Upper lobe of left lung (tissue), 4 donors: ENCODE results near the gene PDE4A.

ENCODE experiments used
- POLR2A ChIP-seq, 4 donors: fragments of 450-650 bp; IDR thresholded peaks; one replicate each; pipeline ENCODE4 v1.5.1; 2016 to 2017; ENCODE audit warnings: antibody characterized with exemption in 4 of 4, mild to moderate bottlenecking in 2 of 4
- POLR2AphosphoS5 ChIP-seq, 2 donors: sonication (generic); formaldehyde crosslinking; IDR thresholded peaks; one replicate each; pipeline ENCODE4 v1.5.1; 2017; ENCODE audit warnings: antibody characterized with exemption in 2 of 2
- TF ChIP-seq, protein P1 (sequence below), 6 experiments: fragments of 450-650 bp in 4 of 6; fragments of 200-600 bp in 2 of 6; sonication (generic) in 2 of 6; IDR thresholded peaks; one replicate each; pipeline ENCODE4 v1.5.1; 2016 to 2019; ENCODE audit warnings: antibody characterized with exemption in 6 of 6

DNA sequence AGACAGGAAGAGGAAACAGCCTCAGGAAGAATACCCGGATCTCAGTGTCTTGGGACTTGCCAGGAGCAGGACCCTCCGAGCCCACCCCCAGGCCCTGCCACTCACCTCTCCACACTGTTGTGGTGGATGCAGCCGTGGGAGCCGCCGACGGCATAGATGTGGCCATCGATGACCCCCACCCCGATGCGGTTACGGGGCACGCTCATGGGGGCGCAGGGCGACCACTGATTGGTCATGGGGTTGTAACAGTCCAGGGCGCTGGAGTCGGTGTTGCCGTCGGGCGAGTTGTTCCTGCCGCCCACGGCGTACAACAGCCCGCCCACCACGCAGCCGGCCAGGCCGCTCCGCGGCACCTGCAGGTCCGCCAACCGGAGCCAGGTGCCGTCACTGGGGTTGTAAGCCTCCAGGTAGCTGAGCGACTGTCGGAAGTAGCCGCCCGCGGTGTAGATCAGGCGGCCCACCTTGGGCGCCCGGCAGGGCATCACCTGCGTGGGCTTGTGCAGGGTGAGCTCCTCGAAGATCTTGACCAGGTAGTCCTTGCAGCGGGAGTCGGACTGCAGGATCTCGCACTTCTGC is 71.2 kb downstream of the PDE4A start:
- TF ChIP-seq, protein P1, sequence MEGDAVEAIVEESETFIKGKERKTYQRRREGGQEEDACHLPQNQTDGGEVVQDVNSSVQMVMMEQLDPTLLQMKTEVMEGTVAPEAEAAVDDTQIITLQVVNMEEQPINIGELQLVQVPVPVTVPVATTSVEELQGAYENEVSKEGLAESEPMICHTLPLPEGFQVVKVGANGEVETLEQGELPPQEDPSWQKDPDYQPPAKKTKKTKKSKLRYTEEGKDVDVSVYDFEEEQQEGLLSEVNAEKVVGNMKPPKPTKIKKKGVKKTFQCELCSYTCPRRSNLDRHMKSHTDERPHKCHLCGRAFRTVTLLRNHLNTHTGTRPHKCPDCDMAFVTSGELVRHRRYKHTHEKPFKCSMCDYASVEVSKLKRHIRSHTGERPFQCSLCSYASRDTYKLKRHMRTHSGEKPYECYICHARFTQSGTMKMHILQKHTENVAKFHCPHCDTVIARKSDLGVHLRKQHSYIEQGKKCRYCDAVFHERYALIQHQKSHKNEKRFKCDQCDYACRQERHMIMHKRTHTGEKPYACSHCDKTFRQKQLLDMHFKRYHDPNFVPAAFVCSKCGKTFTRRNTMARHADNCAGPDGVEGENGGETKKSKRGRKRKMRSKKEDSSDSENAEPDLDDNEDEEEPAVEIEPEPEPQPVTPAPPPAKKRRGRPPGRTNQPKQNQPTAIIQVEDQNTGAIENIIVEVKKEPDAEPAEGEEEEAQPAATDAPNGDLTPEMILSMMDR (IDR thresholded peaks at IDR 0.05): no peak
- TF ChIP-seq POLR2A (IDR thresholded peaks at IDR 0.05): no peak
- TF ChIP-seq POLR2AphosphoS5 (IDR thresholded peaks at IDR 0.05): no peak
